OCI-M2 (cell line): ENCODE data around the gene ZNF415.
"Not testable (repeated sequence)": the region's sequence is repeated elsewhere in the genome, so short reads cannot be mapped to it uniquely, and the experiment has no call there.

Experiments
- DNase-seq: peaks from one replicate; lab custom pipeline; 2025; ENCODE audit not compliant: unreplicated experiment; lab: John Stamatoyannopoulos, UW

The ZNF415 gene

GRCh38 chr19:53103234-53104203 lies 29.2 kb downstream of the ZNF415 start, which contains the start of gene ZNF160:
Gene ZNF160 (minus strand): TSS chr19:53103422. CDS start chr19:53086276, 17,146 bp downstream.
- DNase-seq: peak; percentile 81

GRCh38 chr19:53102756-53103233 lies 29.9 kb downstream of the ZNF415 start:
- no peak for DNase-seq

- no peak for DNase-seq
These were observed 30.4 kb downstream of the ZNF415 start for GRCh38 chr19:53102206-53102755.

GRCh38 chr19:53101518-53101917 lies 31.2 kb downstream of the ZNF415 start:
- no peak for DNase-seq

GRCh38 chr19:53098570-53098969 lies 34.1 kb downstream of the ZNF415 start:
- DNase-seq: not testable (repeated sequence)

- not testable (repeated sequence) for DNase-seq
These were observed 35.6 kb downstream of the ZNF415 start for GRCh38 chr19:53096982-53097690.

GRCh38 chr19:53096579-53096978 lies 36.1 kb downstream of the ZNF415 start:
- DNase-seq: not testable (repeated sequence)

GRCh38 chr19:53094754-53095575 lies 37.7 kb downstream of the ZNF415 start:
- DNase-seq: no peak

- no peak for DNase-seq
These were observed 40.0 kb downstream of the ZNF415 start for GRCh38 chr19:53092723-53093122.

- no peak for DNase-seq
These were observed 41.1 kb downstream of the ZNF415 start for GRCh38 chr19:53091413-53092254.

GRCh38 chr19:53088091-53088490 lies 44.6 kb downstream of the ZNF415 start:
- DNase-seq: no peak

- no peak for DNase-seq
These were observed 45.8 kb downstream of the ZNF415 start for GRCh38 chr19:53086949-53087348.

- DNase-seq: no peak
These were observed 47.2 kb downstream of the ZNF415 start for GRCh38 chr19:53085496-53085895.

GRCh38 chr19:53082929-53083328 lies 49.8 kb downstream of the ZNF415 start:
- DNase-seq: no peak

GRCh38 chr19:53079313-53079924 lies 53.3 kb downstream of the ZNF415 start:
- DNase-seq: no peak

- no peak for DNase-seq
These were observed 54.0 kb downstream of the ZNF415 start for GRCh38 chr19:53078668-53079067.

GRCh38 chr19:53076984-53077383 lies 55.7 kb downstream of the ZNF415 start:
- no peak for DNase-seq

GRCh38 chr19:53068834-53069233 lies 63.9 kb downstream of the ZNF415 start:
- no peak for DNase-seq

GRCh38 chr19:53068199-53068598 lies 64.5 kb downstream of the ZNF415 start:
- no peak for DNase-seq
